DOHH2 (cell line): ENCODE results near the gene IFNE.

Experiments used
- EZH2phosphoT487 ChIP-seq: fragments of 200-600 bp; sonication (generic); IDR thresholded peaks from 2 replicates; pipeline ENCODE4 v1.6.1; 2017; ENCODE audit warnings: borderline replicate concordance, mild to moderate bottlenecking, antibody characterized with exemption, low read length, moderate library complexity, mixed read lengths
- TF ChIP-seq, protein P1 (sequence below): fragments of 200-600 bp; sonication (generic); IDR thresholded peaks from one replicate; pipeline ENCODE4 v1.5.1; 2014; ENCODE audit warnings: antibody characterized with exemption, mild to moderate bottlenecking, low read depth, low read length; ENCODE audit not compliant: poor library complexity, severe bottlenecking

DNA sequence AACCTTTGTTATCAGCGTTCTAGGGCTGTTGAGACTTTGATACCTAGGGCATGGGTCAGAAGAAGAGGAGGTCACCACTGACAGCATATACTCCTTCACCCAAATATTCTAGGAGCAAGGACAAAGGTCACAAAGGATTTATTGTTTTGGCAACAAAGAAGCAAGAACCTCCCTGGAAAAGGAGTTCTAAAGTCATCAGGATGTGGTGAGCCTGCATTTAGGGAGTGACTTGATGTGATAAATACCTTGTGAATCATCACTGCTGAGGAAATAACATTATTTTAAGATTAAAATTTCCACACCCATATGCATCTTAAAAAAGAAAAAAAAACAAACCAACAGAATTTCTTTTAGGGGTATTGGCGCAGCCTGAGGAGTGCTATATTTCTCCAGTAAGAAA, 28.0 kb downstream of the IFNE start:
- TF ChIP-seq, protein P1, sequence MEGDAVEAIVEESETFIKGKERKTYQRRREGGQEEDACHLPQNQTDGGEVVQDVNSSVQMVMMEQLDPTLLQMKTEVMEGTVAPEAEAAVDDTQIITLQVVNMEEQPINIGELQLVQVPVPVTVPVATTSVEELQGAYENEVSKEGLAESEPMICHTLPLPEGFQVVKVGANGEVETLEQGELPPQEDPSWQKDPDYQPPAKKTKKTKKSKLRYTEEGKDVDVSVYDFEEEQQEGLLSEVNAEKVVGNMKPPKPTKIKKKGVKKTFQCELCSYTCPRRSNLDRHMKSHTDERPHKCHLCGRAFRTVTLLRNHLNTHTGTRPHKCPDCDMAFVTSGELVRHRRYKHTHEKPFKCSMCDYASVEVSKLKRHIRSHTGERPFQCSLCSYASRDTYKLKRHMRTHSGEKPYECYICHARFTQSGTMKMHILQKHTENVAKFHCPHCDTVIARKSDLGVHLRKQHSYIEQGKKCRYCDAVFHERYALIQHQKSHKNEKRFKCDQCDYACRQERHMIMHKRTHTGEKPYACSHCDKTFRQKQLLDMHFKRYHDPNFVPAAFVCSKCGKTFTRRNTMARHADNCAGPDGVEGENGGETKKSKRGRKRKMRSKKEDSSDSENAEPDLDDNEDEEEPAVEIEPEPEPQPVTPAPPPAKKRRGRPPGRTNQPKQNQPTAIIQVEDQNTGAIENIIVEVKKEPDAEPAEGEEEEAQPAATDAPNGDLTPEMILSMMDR: no peak
- no peak for TF ChIP-seq EZH2phosphoT487
